NCI-H226 (cell line): ENCODE measurements around the gene GAS2L2.
"Not testable (repeated sequence)": the region's sequence is repeated elsewhere in the genome, so short reads cannot be mapped to it uniquely, and the experiment has no call there.

Experiments used
- DNase-seq: peaks from one replicate; pipeline ENCODE4 v3.0.0-alpha.2; 2015

Gene GAS2L2

GRCh38 chr17:35726127-35726952, 26.7 kb downstream of the GAS2L2 start:
- DNase-seq = peak; percentile 85

DNA sequence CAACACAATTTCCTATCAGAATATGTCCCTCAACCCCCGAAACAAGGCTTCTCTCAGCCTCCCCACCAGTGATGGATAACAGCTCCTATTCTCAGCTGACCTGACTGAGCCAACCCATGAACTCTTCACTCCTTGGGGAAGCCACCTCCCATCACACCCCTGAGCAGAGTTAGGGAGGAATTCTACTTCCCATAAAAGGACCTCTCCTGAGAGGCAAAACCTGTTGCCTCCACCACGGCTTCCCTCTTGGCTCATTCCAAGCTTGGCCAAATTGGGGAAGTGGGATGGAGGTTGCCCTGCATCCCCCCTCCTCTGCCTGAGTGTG, 27.3 kb downstream of the GAS2L2 start:
- no peak for DNase-seq

DNA sequence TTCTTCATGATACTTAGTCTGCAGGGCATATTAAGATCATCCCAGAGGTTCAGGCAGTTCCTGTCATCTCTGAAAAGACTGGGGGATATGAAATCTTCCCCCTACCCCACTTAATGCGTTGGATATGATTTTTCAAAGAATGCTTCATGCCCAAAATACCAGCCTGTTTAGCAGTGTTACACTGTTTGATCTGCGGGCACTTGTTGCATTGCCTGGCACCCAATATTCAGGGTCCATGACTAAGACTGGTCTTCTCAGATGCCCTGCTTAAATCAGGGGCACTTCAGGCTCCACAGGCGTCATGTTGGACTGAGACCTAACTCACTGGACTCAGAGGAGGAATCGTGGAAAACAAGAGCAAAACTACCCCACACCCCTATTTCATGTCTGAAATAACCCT, 28.0 kb downstream of the GAS2L2 start:
- DNase-seq = no peak

GRCh38 chr17:35723735-35724134, 29.3 kb downstream of the GAS2L2 start:
- DNase-seq = no peak

DNA sequence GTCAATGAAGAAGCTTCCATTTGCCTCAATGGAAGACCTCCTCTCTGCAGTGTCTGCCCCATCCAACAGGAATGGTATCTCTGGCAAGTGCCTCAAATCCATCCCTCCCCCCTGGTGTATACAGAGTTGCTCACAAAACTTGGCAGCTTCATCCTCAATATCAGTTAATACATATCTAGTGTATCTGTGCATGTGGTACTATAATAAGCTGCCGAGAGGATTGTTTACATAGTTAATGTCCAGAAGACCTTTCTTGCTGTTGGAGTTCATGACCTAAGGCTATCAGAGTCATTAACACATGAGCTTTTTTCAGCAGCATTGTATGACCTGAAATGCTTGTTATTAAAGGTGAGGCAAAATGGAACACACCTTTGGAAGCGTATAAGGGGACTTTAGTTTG, 35.6 kb downstream of the GAS2L2 start:
- DNase-seq = no peak

DNA sequence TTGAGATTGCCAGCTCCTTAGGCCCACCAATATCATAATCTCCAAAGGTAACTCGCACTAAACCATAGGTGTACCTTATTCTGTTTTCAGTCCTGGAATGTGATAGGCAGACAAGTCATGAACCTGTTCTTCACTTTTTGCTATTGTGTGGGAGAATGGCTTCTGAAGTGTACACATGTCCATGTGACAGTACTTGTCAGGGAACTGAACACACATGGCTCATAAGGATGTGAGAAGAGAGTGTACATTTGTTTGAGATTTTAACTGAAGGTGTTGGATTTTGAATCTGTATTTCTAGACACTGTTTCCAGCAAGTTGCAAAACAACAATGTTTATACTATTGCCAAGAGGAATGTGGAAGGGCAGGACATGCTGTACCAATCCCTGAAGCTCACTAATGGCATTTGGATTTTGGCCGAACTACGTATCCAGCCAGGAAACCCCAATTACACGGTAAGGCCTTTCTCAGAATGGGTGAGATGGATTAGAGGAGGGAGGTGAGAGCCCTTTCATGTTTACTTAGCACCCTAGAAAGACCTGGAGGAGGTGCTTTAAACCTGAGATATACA, 36.1 kb downstream of the GAS2L2 start:
- DNase-seq = no peak

- no peak for DNase-seq
These were observed 36.9 kb downstream of the GAS2L2 start for GRCh38 chr17:35716173-35716572.

GRCh38 chr17:35715416-35715815, 37.6 kb downstream of the GAS2L2 start:
- no peak for DNase-seq

DNA sequence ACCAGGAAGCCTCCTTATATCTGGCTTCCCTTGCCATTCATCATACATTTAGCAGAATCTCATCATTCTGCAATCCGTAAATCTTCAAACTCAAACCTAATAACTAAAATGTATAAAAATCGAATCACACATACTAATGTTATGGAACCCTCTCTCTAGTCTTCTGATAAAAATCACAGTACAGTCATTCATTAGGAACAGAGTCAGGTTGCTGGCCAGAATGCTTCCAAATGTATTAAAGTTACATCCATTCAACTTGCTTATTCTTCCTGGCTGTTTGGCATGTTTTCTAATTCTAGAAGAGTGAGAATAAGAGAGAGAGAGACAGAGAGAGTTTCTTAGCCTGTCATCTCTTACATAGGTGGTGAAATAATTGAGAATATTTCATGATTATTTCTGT, 38.1 kb downstream of the GAS2L2 start:
- DNase-seq = no peak

DNA sequence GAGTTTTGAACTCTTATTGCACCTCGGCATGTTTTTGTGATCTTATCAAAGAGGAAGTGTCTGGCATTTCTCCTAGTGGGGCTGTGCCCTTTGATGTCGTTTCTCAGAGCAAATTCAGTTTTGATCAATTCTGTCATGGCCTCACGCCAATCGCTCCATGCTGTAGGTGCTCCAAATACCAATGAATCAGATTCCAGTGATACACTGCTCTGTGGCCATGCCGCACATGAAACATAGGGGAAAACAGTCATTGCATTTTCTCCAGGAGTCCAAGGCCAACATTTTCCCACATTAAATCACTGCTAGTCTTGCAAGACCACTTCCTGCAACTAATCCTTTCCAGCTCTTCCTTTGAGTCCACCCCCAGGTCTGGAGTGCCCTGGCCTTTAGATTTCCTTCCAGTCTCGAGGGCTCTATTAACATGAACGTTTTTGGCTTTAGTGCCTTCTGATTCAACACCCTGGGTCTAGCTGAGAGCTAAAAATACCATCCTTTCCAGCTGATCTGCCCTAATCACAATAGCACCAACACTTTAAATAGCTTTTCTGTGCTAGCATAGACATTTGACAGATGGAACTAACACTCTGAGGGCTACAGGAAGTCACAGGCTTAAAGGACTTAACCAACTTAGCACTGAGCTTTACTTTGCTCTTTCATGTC, 39.8 kb downstream of the GAS2L2 start:
- peak; percentile 68 for DNase-seq

DNA sequence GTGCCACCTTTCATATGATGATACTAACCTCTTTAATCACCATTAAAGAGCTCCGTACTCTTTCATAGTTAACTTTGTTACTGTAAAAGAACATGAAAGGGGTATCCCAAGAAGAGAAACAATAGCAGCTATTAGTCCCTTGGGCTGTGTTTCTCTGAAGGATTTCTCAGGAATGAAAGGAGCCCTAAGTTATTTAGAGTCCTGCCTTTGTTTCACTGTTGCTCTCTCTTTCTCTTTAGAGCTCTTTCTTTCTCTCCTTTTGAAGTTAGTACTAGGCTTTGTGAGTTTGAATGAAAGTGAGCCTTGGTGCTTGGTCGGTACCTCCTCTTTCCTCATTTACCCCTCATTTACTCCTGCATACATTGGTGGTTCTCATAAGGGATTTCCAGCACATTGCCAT, 42.1 kb downstream of the GAS2L2 start:
- DNase-seq = no peak

GRCh38 chr17:35709874-35710273, 43.2 kb downstream of the GAS2L2 start:
- DNase-seq = no peak

DNA sequence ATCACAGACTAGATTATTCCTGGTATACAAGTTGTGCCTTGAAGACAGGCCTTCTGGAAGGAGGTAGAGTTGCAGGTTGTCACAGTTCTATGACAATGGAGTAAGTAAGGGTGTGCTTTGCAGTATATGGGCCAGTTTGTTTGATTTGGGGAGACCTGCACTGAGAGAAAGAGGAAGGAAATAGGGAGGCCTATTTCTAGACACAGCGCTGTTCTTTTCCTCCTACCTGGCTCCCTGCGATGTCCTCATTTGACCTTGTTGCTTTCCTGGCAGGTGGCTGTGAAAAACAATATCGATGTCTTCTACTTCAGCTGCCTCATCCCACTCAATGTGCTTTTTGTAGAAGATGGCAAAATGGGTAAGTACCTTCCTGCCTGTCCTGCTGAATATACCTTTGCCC, 44.1 kb downstream of the GAS2L2 start:
- no peak for DNase-seq

DNA sequence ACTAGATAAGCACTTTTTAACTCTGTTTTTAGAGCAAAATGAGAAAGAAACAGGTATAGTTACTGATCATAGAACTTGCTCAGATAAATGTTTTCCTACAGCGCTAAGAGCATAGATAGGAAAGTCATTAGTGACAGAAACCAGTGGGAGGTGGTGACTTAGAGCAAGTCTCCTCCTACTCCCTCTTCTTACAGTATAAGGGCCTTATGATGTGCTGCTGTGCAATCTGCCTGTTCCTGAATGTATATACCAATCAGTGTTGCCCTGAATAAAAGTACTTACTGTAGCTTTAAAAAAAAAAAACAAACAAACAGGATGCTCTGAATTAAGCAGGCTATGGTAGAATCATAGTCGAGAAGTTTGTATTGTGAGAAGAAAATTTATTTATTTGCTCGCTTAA, 44.9 kb downstream of the GAS2L2 start:
- DNase-seq = no peak

DNA sequence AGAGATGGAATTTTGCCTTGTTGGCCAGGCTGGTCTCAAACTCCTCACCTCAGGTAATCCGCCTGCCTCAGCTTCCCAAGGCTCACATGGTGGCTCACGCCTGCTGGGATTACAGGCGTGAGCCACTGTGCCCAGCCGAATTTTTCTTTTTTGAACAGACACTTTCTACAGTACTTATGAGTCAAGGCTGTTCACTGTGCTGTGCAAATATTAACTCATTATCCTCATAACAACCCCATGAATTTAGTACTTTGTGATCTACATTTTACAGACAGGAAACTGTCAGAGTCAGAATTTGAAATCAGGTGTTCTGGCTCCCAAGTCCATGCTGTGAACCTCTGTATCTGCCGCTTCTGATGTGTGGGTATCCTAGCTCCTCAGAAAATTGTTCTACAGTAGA, 47.3 kb downstream of the GAS2L2 start:
- DNase-seq = no peak

- no peak for DNase-seq
These were observed 47.8 kb downstream of the GAS2L2 start for GRCh38 chr17:35705230-35705629.

DNA sequence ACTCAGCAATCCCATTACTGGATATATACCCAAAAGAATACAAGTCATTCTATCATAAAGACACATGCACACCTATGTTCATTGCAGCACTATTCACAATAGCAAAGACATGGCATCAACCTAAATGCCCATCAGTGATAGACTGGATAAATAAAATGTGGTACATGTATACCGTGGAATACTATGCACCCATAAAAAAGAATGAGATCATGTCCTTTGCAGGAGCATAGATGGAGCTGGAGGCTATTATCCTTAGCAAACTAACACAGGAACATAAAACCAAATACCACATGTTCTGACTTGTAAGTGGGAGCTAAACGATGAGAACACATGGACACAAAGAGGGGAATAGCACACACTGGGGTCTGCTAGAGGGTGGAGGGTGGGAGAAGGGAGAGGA, 49.7 kb downstream of the GAS2L2 start:
- DNase-seq = not testable (repeated sequence)

- DNase-seq = no peak
These were observed 51.5 kb downstream of the GAS2L2 start for GRCh38 chr17:35701491-35701890.

- no peak for DNase-seq
These were observed 52.9 kb downstream of the GAS2L2 start for GRCh38 chr17:35700150-35700549.

GRCh38 chr17:35698800-35699199, 54.2 kb downstream of the GAS2L2 start:
- DNase-seq = no peak

GRCh38 chr17:35695613-35696012, 57.4 kb downstream of the GAS2L2 start:
- no peak for DNase-seq

DNA sequence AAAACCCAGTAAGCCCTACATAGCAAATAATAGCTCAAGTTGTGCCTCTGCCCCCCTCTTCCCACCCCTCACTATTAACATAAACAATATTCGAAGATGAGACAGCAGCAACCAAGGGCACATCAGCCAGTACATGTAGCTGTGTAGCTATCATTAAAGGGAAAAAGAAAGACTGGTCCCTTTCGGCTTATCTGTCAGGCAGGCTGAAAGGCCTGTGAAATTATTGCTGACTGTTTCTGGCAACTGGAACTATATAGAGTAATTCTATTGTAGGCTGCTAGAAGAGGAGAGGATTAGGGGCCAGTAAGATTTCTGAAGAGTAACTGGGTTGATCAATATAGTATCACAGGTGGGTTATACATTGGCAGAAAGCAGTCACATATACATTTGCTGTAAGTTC, 58.1 kb downstream of the GAS2L2 start:
- DNase-seq = no peak
